ENCODE measurements around the gene NRN1L.
A peak's percentile ranks its signal among the peaks of the same experiment; 100 is the strongest.
"Not testable (repeated sequence)": the region's sequence is repeated elsewhere in the genome, so short reads cannot be mapped to it uniquely, and the experiment has no call there.

NRN1L gene

GRCh38 chr16:67884684-67885083 is at the start of gene NRN1L:
TSS of gene NRN1L (plus strand) at chr16:67884885. CDS start at chr16:67884904, 19 bp downstream.
- DNase-seq = no peak

DNA sequence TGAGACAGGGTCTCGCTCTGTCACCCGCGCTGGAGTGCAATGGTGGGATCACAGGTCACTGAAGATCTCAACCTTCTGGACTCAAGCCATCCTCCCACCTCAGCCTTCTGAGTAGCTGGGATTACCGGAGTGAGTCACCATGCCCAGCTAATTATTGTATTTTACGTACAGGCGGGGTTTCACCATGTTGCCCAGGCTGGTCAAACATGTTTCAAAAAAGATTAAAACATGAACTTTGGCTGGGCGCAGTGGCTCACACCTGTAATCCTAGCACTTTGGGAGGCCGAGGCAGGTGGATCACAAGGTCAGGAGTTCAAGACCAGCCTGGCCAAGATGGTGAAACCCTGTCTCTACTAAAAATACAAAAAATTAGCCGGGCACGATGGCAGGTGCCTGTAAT is 47.5 kb upstream of the NRN1L start:
- DNase-seq = not testable (repeated sequence)

DNA sequence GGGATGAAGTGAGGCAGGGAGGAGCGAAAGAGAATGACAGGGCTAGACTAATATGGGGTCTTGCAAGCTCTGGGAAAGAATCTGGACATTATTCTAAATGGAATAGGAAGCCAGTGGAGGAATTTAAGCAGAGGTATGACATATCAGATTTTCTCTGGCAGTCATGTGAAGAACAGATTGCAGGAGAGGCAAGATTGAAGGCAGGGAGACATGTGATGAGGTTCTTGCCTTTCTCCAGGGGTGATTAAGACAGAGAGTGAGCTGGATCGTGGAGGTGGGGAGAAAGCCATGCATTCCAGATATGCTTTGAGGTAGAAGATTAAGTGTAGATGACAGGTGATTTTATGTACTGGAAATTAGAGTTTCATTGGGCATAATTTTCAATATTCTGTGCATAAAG is 46.9 kb upstream of the NRN1L start:
- DNase-seq = no peak

- DNase-seq = no peak
Observed at GRCh38 chr16:67841198-67841815, 43.4 kb upstream of the NRN1L start.

DNA sequence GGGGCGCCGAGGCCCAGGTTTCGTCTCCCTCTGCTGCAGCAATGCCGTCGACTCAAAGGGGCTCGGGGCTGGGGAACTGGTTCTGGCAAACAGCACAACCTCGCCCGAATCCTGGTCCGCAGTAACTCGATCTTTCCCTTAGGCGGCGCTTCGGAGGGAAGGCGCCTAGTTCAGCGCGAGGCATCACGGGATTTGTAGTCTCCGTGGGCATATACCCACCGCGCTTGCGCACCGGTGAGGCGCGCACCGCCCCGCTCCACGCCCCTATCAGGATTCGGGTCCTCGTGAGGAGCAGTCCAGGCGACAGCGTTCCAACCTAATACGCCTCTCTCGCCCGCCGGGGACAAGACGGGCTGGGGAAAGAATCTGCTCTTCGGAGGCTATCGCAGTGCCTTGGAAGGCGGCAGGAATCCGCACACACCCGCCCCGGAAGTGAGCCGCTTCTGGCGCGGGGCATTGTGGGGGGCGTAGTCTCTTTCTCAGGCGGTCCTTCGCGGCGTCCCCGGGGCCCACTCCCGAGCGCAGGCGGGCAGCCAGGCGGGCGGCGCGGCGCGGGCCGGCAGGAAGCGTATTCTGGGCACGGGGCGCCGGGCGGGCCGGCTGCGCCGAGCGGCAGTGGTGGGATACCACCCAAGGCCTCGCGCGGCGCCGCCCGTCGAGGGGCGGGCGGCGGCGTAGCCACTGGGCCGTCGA is 42.7 kb upstream of the NRN1L start, which contains the start of gene THAP11:
Gene THAP11 (plus strand): TSS at position 505 of the 693 bp plus-strand sequence. CDS start 235 bp downstream, outside the sequence.
- peak; percentile 97 for DNase-seq

GRCh38 chr16:67842509-67843342 is 42.0 kb upstream of the NRN1L start:
- DNase-seq = peak; percentile 72

DNA sequence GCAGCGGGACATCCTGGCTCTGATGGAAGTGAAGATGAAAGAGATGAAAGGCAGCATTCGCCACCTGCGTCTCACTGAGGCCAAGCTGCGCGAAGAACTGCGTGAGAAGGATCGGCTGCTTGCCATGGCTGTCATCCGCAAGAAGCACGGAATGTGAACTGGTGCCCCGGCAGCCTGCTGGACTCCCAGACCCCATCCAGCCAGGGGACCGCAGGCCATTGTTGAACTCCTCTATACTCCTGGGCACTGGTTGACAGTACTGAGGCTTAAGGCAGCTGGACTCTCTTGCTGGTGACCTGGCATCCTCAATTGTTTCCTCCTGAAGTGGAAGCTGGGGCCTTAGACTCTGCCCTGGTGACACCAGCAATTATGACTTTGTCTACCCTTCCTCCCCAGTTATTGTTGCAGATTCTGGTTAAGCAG is 41.3 kb upstream of the NRN1L start:
- DNase-seq = no peak

GRCh38 chr16:67844497-67844896 is 40.2 kb upstream of the NRN1L start:
- no peak for DNase-seq

GRCh38 chr16:67845291-67846062 is 39.2 kb upstream of the NRN1L start:
- DNase-seq = peak; percentile 10

- peak; percentile 26 for DNase-seq
Observed at GRCh38 chr16:67846063-67846319, 38.7 kb upstream of the NRN1L start.

- peak; percentile 98 for DNase-seq
Observed at GRCh38 chr16:67846320-67847063, 38.2 kb upstream of the NRN1L start, which contains the start of gene NUTF2. TSS of gene NUTF2 (plus strand) at chr16:67846933. CDS start at chr16:67865131, 18,198 bp downstream.

DNA sequence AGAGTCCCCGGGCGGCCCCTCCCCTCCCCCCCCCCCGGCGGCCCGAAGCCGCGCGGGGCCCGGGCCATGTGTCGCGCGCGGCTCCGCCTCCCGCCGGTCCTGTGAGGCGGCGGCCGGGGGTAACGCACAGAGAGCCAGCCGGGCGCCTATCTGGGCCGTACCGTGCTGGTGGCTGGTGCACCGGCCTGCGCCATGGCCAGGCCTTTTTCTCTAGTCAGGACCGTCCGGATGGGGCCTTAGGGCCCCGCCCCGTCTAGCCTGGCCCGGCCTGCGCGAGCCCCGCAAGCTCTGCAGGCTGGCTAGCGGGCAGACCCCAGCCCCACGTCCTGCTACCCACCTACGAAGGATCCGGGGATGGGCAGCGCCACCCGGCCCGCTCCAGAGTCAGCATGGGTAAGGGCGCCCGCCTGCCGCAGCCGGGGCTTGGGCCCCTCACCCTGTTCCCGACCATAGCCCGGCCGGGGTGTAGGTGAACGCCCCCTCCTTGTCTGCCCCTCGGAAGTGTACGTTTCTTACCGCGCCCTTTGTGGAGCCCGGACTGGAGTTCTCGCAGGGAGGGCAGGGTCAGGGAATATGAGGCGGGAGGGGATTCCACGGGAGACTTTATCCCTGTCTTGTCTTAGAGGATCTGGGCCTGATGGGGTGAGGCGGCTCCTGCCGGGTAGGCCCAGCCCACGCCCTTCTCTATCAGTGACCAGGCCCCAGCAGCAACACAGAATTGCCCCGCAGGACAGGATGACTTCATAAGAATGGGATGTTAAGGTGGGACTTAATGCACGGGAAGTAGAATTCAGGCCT is 37.4 kb upstream of the NRN1L start, which contains the start of gene CENPT:
Gene CENPT (minus strand): TSS at position 630 of the 798 bp plus-strand sequence. CDS start 13,834 bp downstream, outside the sequence.
- peak; percentile 18 for DNase-seq

GRCh38 chr16:67848118-67848517 is 36.6 kb upstream of the NRN1L start:
- no peak for DNase-seq

GRCh38 chr16:67853670-67854069 is 31.0 kb upstream of the NRN1L start:
- DNase-seq = no peak

GRCh38 chr16:67855789-67856188 is 28.9 kb upstream of the NRN1L start:
- DNase-seq = no peak

DNA sequence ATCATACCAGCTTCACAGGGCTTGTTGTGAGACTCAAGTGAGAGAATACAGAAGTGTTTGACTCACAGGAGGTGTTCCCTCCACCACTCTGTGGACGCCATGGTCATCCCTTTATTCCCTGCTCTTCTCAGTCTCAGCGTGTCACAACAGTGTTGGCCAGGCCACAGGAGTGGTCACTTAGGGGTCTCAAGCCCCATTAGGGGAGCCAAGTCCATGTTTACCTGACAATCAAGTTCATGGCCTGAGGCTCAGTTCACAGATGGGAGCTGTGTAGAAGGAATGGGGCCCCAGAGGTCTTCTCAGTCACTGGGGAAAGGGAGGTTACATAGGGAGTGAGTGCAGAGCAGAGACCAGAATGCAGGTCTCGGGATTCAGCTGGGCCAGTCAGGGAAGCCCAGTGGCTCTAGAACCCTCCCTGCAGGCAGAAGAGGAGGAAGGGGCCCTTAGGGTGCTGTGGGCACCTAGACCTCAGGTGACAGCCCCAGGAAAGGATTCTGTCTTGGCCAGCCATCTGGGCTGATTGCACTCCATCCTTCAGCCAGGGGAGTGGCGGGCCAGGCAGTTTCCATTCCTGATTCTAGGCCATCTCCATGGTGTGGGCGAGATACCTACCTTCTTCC is 27.6 kb upstream of the NRN1L start:
- no peak for DNase-seq

DNA sequence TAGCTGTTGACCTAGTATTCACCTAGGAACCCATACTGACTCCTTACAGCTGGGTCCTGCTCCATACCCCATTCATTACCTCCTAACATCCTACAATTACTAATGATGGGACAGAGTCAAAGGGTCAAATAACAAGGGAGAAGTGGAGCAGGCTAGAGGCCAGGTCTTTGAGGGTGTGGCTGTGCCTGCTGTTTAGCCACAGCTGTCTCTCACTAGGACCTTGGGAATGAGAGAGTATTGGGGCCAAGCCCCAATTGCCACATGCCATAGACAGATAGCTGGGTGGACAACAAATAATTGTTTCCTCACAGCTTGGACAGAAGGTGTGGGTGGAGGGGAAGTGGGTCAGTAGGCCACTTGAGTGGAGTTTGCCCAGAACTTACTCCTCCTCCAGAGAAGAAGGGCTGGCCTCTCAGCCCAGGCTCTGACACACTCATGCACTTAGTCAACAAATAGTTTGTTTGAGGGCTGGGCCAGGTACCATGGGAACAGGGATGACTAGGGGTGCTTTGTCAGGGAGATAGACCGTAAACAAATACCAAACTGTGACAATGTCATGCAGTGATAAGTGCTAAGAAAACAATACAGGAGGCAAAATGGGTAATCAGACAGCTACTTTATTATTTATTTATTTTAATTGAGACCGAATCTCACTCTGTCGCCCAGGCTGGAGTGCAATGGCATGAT is 27.0 kb upstream of the NRN1L start:
- peak; percentile 55 for DNase-seq

- no peak for DNase-seq
Observed at GRCh38 chr16:67858500-67858899, 26.2 kb upstream of the NRN1L start.

- DNase-seq = no peak
Observed at GRCh38 chr16:67860589-67861398, 23.9 kb upstream of the NRN1L start.

Data from activated CD4-positive, alpha-beta T cell treated with anti-CD3 and anti-CD28 coated beads, Interleukin-10, Interleukin-2, amounts not matched to agents 100 ng/mL and 50 ng/mL, durations not matched to agents 16 hours and 8 hours (primary cell).